ENCODE measurements around the gene FMO4.
"Not testable (repeated sequence)": the region's sequence is repeated elsewhere in the genome, so short reads cannot be mapped to it uniquely, and the experiment has no call there.

FMO4 gene

GRCh38 chr1:171359731-171360527, 45.9 kb downstream of the FMO4 start:
- WGBS (ENCODE audit: insufficient coverage), result 92% methylated on average over 7 of the region's 9 CpGs
- H3K27me3 ChIP-seq (replicated peaks in 2 of 5; ENCODE audit: control insufficient read depth in 4 of 5, insufficient read depth in 5 of 5, low read length in 4 of 5); H3K4me3 ChIP-seq (ENCODE audit: control insufficient read depth in 1 of 7, extremely low read depth in 1 of 7, insufficient read depth in 4 of 7, low read depth in 2 of 7, low read length in 6 of 7); CTCF ChIA-PET; H3K4me1 ChIP-seq (ENCODE audit: control extremely low read depth in 1 of 4, control insufficient read depth in 4 of 4, insufficient read depth in 4 of 4, low read length in 3 of 4); DNase-seq; H3K36me3 ChIP-seq (ENCODE audit: control insufficient read depth in 4 of 4, insufficient read depth in 4 of 4, low read length in 3 of 4); POLR2A ChIA-PET; H3K27ac ChIP-seq (ENCODE audit: insufficient read depth in 1 of 2, low read depth in 1 of 2, low read length in 2 of 2, poor library complexity in 1 of 2, severe bottlenecking in 2 of 2); H3K9me3 ChIP-seq (ENCODE audit: control extremely low read depth in 1 of 5, control insufficient read depth in 4 of 5, insufficient read depth in 2 of 5, low read depth in 1 of 5, low read length in 4 of 5): not testable (repeated sequence)

- CTCF ChIA-PET, result no interaction called here
- Histone ChIP-seq H3K36me3 (ENCODE audit: control insufficient read depth in 4 of 4, insufficient read depth in 4 of 4, low read length in 3 of 4) (no peaks in the 10 kb centered on the region), H3K4me3 (ENCODE audit: control insufficient read depth in 1 of 7, extremely low read depth in 1 of 7, insufficient read depth in 4 of 7, low read depth in 2 of 7, low read length in 6 of 7) (no peak overlapping the region), H3K27ac (ENCODE audit: insufficient read depth in 1 of 2, low read depth in 1 of 2, low read length in 2 of 2, poor library complexity in 1 of 2, severe bottlenecking in 2 of 2) (no peak overlapping the region), H3K4me1 (ENCODE audit: control extremely low read depth in 1 of 4, control insufficient read depth in 4 of 4, insufficient read depth in 4 of 4, low read length in 3 of 4) (peaks cover 0 to 3% (median 0%) of the 10 kb centered on the region in 4 experiments), H3K9me3 (ENCODE audit: control extremely low read depth in 1 of 5, control insufficient read depth in 4 of 5, insufficient read depth in 2 of 5, low read depth in 1 of 5, low read length in 4 of 5) (peaks cover 0 to 2% (median 0%) of the 10 kb centered on the region in 5 experiments), H3K27me3 (replicated peaks in 2 of 5; ENCODE audit: control insufficient read depth in 4 of 5, insufficient read depth in 5 of 5, low read length in 4 of 5) (no peaks in the 10 kb centered on the region)
- POLR2A ChIA-PET, result no interaction called here
- 75% methylated on average over 2 of the region's 6 CpGs for WGBS (ENCODE audit: insufficient coverage)
- no peak for DNase-seq
Measured at GRCh38 chr1:171366085-171366484, 52.1 kb downstream of the FMO4 start.

- POLR2A ChIA-PET, result no interaction called here
- no peak overlapping the region for H3K27ac ChIP-seq (ENCODE audit: insufficient read depth in 1 of 2, low read depth in 1 of 2, low read length in 2 of 2, poor library complexity in 1 of 2, severe bottlenecking in 2 of 2)
Measured at GRCh38 chr1:171366816-171367215, 52.8 kb downstream of the FMO4 start.

GRCh38 chr1:171367436-171367835, 53.5 kb downstream of the FMO4 start:
- ChIA-PET POLR2A (no interaction called here), CTCF (no interaction called here)
- Histone ChIP-seq H3K9me3 (ENCODE audit: control extremely low read depth in 1 of 5, control insufficient read depth in 4 of 5, insufficient read depth in 2 of 5, low read depth in 1 of 5, low read length in 4 of 5) (peaks cover 0 to 2% (median 0%) of the 10 kb centered on the region in 5 experiments), H3K36me3 (ENCODE audit: control insufficient read depth in 4 of 4, insufficient read depth in 4 of 4, low read length in 3 of 4) (no peaks in the 10 kb centered on the region), H3K4me3 (ENCODE audit: control insufficient read depth in 1 of 7, extremely low read depth in 1 of 7, insufficient read depth in 4 of 7, low read depth in 2 of 7, low read length in 6 of 7) (no peak overlapping the region), H3K27ac (ENCODE audit: insufficient read depth in 1 of 2, low read depth in 1 of 2, low read length in 2 of 2, poor library complexity in 1 of 2, severe bottlenecking in 2 of 2) (no peak overlapping the region), H3K4me1 (ENCODE audit: control extremely low read depth in 1 of 4, control insufficient read depth in 4 of 4, insufficient read depth in 4 of 4, low read length in 3 of 4) (peaks cover 0 to 3% (median 0%) of the 10 kb centered on the region in 4 experiments), H3K27me3 (replicated peaks in 2 of 5; ENCODE audit: control insufficient read depth in 4 of 5, insufficient read depth in 5 of 5, low read length in 4 of 5) (no peaks in the 10 kb centered on the region)
- no CpG with 5 or more reads among the region's 1 CpG for WGBS (ENCODE audit: insufficient coverage)
- no peak for DNase-seq

More at GRCh38 chr1:171366816-171367215, 52.8 kb downstream of the FMO4 start:
- H3K27me3 ChIP-seq (replicated peaks in 2 of 5; ENCODE audit: control insufficient read depth in 4 of 5, insufficient read depth in 5 of 5, low read length in 4 of 5), result no peaks in the 10 kb centered on the region
- H3K4me3 ChIP-seq (ENCODE audit: control insufficient read depth in 1 of 7, extremely low read depth in 1 of 7, insufficient read depth in 4 of 7, low read depth in 2 of 7, low read length in 6 of 7), result no peak overlapping the region
- no CpG with 5 or more reads among the region's 2 CpGs for WGBS (ENCODE audit: insufficient coverage)
- CTCF ChIA-PET, result no interaction called here
- no peak for DNase-seq
- no peaks in the 10 kb centered on the region for H3K36me3 ChIP-seq (ENCODE audit: control insufficient read depth in 4 of 4, insufficient read depth in 4 of 4, low read length in 3 of 4)
- peaks cover 0 to 3% (median 0%) of the 10 kb centered on the region in 4 experiments for H3K4me1 ChIP-seq (ENCODE audit: control extremely low read depth in 1 of 4, control insufficient read depth in 4 of 4, insufficient read depth in 4 of 4, low read length in 3 of 4)
- H3K9me3 ChIP-seq (ENCODE audit: control extremely low read depth in 1 of 5, control insufficient read depth in 4 of 5, insufficient read depth in 2 of 5, low read depth in 1 of 5, low read length in 4 of 5), result peaks cover 0 to 2% (median 0%) of the 10 kb centered on the region in 5 experiments

GRCh38 chr1:171372418-171373084, 58.6 kb downstream of the FMO4 start:
- H3K27me3 ChIP-seq (replicated peaks in 2 of 5; ENCODE audit: control insufficient read depth in 4 of 5, insufficient read depth in 5 of 5, low read length in 4 of 5), result no peaks in the 10 kb centered on the region
- CTCF ChIA-PET, result no interaction called here
- H3K4me3 ChIP-seq (ENCODE audit: control insufficient read depth in 1 of 7, extremely low read depth in 1 of 7, insufficient read depth in 4 of 7, low read depth in 2 of 7, low read length in 6 of 7), result no peak overlapping the region
- POLR2A ChIA-PET, result no interaction called here
- no peak for DNase-seq
- no peaks in the 10 kb centered on the region for H3K36me3 ChIP-seq (ENCODE audit: control insufficient read depth in 4 of 4, insufficient read depth in 4 of 4, low read length in 3 of 4)
- no peak overlapping the region for H3K27ac ChIP-seq (ENCODE audit: insufficient read depth in 1 of 2, low read depth in 1 of 2, low read length in 2 of 2, poor library complexity in 1 of 2, severe bottlenecking in 2 of 2)
- H3K4me1 ChIP-seq (ENCODE audit: control extremely low read depth in 1 of 4, control insufficient read depth in 4 of 4, insufficient read depth in 4 of 4, low read length in 3 of 4), result no peaks in the 10 kb centered on the region
- WGBS (ENCODE audit: insufficient coverage), result 98% methylated on average over 4 of the region's 6 CpGs
- peaks cover 0 to 2% (median 0%) of the 10 kb centered on the region in 5 experiments for H3K9me3 ChIP-seq (ENCODE audit: control extremely low read depth in 1 of 5, control insufficient read depth in 4 of 5, insufficient read depth in 2 of 5, low read depth in 1 of 5, low read length in 4 of 5)

GRCh38 chr1:171373357-171374122, 59.6 kb downstream of the FMO4 start:
- POLR2A ChIA-PET; H3K36me3 ChIP-seq (ENCODE audit: control insufficient read depth in 4 of 4, insufficient read depth in 4 of 4, low read length in 3 of 4); DNase-seq; H3K27ac ChIP-seq (ENCODE audit: insufficient read depth in 1 of 2, low read depth in 1 of 2, low read length in 2 of 2, poor library complexity in 1 of 2, severe bottlenecking in 2 of 2); H3K27me3 ChIP-seq (replicated peaks in 2 of 5; ENCODE audit: control insufficient read depth in 4 of 5, insufficient read depth in 5 of 5, low read length in 4 of 5); H3K4me1 ChIP-seq (ENCODE audit: control extremely low read depth in 1 of 4, control insufficient read depth in 4 of 4, insufficient read depth in 4 of 4, low read length in 3 of 4); H3K4me3 ChIP-seq (ENCODE audit: control insufficient read depth in 1 of 7, extremely low read depth in 1 of 7, insufficient read depth in 4 of 7, low read depth in 2 of 7, low read length in 6 of 7); CTCF ChIA-PET; H3K9me3 ChIP-seq (ENCODE audit: control extremely low read depth in 1 of 5, control insufficient read depth in 4 of 5, insufficient read depth in 2 of 5, low read depth in 1 of 5, low read length in 4 of 5): not testable (repeated sequence)
- WGBS (ENCODE audit: insufficient coverage), result no CpG with 5 or more reads among the region's 32 CpGs

GRCh38 chr1:171379846-171380245, 65.9 kb downstream of the FMO4 start:
- ChIA-PET CTCF (no interaction called here), POLR2A (no interaction called here)
- H3K9me3 ChIP-seq (ENCODE audit: control extremely low read depth in 1 of 5, control insufficient read depth in 4 of 5, insufficient read depth in 2 of 5, low read depth in 1 of 5, low read length in 4 of 5), result peaks cover 0 to 4% (median 0%) of the 10 kb centered on the region in 5 experiments
- WGBS (ENCODE audit: insufficient coverage), result 100% methylated on average over 1 of the region's 1 CpG
- H3K4me1 ChIP-seq (ENCODE audit: control extremely low read depth in 1 of 4, control insufficient read depth in 4 of 4, insufficient read depth in 4 of 4, low read length in 3 of 4), result no peaks in the 10 kb centered on the region
- H3K27ac ChIP-seq (ENCODE audit: insufficient read depth in 1 of 2, low read depth in 1 of 2, low read length in 2 of 2, poor library complexity in 1 of 2, severe bottlenecking in 2 of 2), result no peak overlapping the region
- no peak for DNase-seq
- no peak overlapping the region for H3K4me3 ChIP-seq (ENCODE audit: control insufficient read depth in 1 of 7, extremely low read depth in 1 of 7, insufficient read depth in 4 of 7, low read depth in 2 of 7, low read length in 6 of 7)
- H3K27me3 ChIP-seq (replicated peaks in 2 of 5; ENCODE audit: control insufficient read depth in 4 of 5, insufficient read depth in 5 of 5, low read length in 4 of 5), result no peaks in the 10 kb centered on the region
- no peaks in the 10 kb centered on the region for H3K36me3 ChIP-seq (ENCODE audit: control insufficient read depth in 4 of 4, insufficient read depth in 4 of 4, low read length in 3 of 4)

Data from common myeloid progenitor, CD34-positive (primary cell).